ENCODE results near the gene P2RY2. TPM values are rescaled to one million over a fixed set of nuclear protein-coding genes. Genes with fewer than 3 reads are reported as not detected.

P2RY2 gene
- total and polyA plus RNA-seq, 2 of the 8 experiments (the other 6 are each of a cell fraction or from before 2014, with no cell fraction given): 1.0 to 1.5 TPM

DNA sequence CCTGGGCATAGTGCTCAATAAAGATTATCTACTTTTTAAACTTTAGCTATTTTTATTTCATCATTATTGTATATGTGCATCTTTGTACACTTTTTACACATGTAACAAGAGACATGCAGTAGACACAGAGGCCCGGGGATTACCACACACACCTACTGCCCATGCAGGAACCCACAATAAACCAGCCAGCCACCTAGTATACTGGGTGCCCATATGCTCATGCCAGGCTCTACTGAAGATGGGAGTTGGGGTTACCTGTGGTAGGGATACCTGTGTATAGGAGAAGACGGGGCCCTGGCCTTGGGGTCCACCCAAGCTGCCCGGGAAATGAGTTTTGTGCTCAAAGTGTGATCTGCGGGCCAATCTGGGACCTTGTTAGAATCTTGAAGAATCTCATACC lies 31.2 kb upstream of the P2RY2 start:
- Histone ChIP-seq H3K27me3 (replicated peaks in 1 of 4; ENCODE audit: control insufficient read depth in 3 of 4, extremely low read depth in 1 of 4, insufficient read depth in 3 of 4, low read length in 3 of 4) (no peaks in the 10 kb centered on the region), H2BK20ac (ENCODE audit: low read length) (no peak overlapping the region), H3K4me3 (ENCODE audit: extremely low read depth in 1 of 4, insufficient read depth in 2 of 4, low read depth in 3 of 4, low read length in 4 of 4) (no peak overlapping the region), H3K4me1 (replicated peaks in 1 of 4; ENCODE audit: control insufficient read depth in 3 of 4, insufficient read depth in 4 of 4, low read length in 3 of 4) (no peaks in the 10 kb centered on the region), H3K14ac (ENCODE audit: insufficient read length) (no peak overlapping the region), H2BK12ac (ENCODE audit: low read depth, low read length) (no peak overlapping the region), H3K9ac (replicated peaks in 1 of 4; ENCODE audit: extremely low read depth in 1 of 4, low read depth in 3 of 4, low read length in 3 of 4) (no peak overlapping the region), H3K79me1 (ENCODE audit: low read depth, low read length) (no peaks in the 10 kb centered on the region), H3K18ac (ENCODE audit: extremely low read depth, low read length) (no peak overlapping the region), H4K5ac (ENCODE audit: insufficient read length, low read depth, low read length) (no peak overlapping the region), H3K27ac (ENCODE audit: low read depth, low read length) (no peak overlapping the region), H3K4ac (replicated peaks; ENCODE audit: insufficient read length, low read depth, low read length) (no peak overlapping the region), H4K8ac (ENCODE audit: extremely low read depth, insufficient read depth, low read length) (no peak overlapping the region; the same call in 1 of the 2 replicates), H3K36me3 (ENCODE audit: control insufficient read depth in 2 of 4, insufficient read depth in 4 of 4, low read length in 3 of 4) (no peaks in the 10 kb centered on the region), H2AK5ac (ENCODE audit: low read depth, low read length) (no peak overlapping the region), H4K91ac (replicated peaks; ENCODE audit: insufficient read length, low read length) (no peak overlapping the region), H4K20me1 (replicated peaks in 1 of 2; ENCODE audit: control insufficient read depth in 1 of 2, insufficient read depth in 2 of 2, low read length in 2 of 2) (no peaks in the 10 kb centered on the region), H2BK15ac (ENCODE audit: low read length) (no peak overlapping the region), H3K4me2 (ENCODE audit: insufficient read depth in 1 of 2, low read depth in 2 of 2, low read length in 2 of 2) (no peak overlapping the region), H3K23me2 (ENCODE audit: low read depth, low read length) (no peaks in the 10 kb centered on the region), H3K79me2 (ENCODE audit: control insufficient read depth in 1 of 2, insufficient read depth in 2 of 2, low read length in 2 of 2) (no peaks in the 10 kb centered on the region), H3K23ac (ENCODE audit: insufficient read length) (no peak overlapping the region), H2AFZ (ENCODE audit: low read length) (no peak overlapping the region), H3K56ac (replicated peaks; ENCODE audit: insufficient read length, low read depth, low read length) (no peak overlapping the region), H2BK5ac (ENCODE audit: low read depth, low read length) (no peak overlapping the region), H3K9me3 (ENCODE audit: insufficient read depth in 2 of 2, low read depth in 1 of 2, low read length in 1 of 2) (no peaks in the 10 kb centered on the region), H2BK120ac (replicated peaks; ENCODE audit: low read depth, low read length) (no peak overlapping the region)
- POLR2A ChIA-PET (ENCODE audit: partially characterized antibody): interaction anchor here (1.4 kb wide), 1 partner anchor 32 kb away, joined by 3 read pairs; no protein-coding TSS in a partner anchor
- 58% methylated on average over 4 of the region's 4 CpGs; no CpG with 5 or more reads in 1 of the 2 experiments for WGBS, 2 experiments (ENCODE audit: extremely low coverage in 1 of 2, insufficient coverage in 1 of 2, insufficient read length in 1 of 2, insufficient replicate concordance in 2 of 2, low coverage in 1 of 2, low lambda C conversion rate in 2 of 2, missing lambda C conversion rate in 1 of 2)
- FAIRE-seq (no peak), DNase-seq (ENCODE audit: low read depth in 1 of 2, low spot score in 2 of 2) (no peak)
- CTCF ChIA-PET (ENCODE audit: partially characterized antibody): interaction anchor here (0.9 to 14.5 kb wide), 22 partner anchors 8 to 462 kb away, joined by 3 to 451 read pairs (median 7); no protein-coding TSS in a partner anchor
- no peak for TF ChIP-seq CTBP2 (IDR thresholded peaks at IDR 0.05; ENCODE audit: borderline replicate concordance, insufficient read depth, insufficient read length, low read length)
- no peak for TF ChIP-seq TAF7 (optimal IDR thresholded peaks at IDR 0.05; ENCODE audit: borderline replicate concordance, low read depth, low read length)
- TF ChIP-seq CBX5 (IDR thresholded peaks at IDR 0.05; ENCODE audit: low read depth, low read length): no peak
- no peak for TF ChIP-seq CHD1 (IDR thresholded peaks at IDR 0.05; ENCODE audit: low read depth, low read length)
- TF ChIP-seq BRCA1 (IDR thresholded peaks at IDR 0.05; ENCODE audit: low read depth, low read length): no peak
- TF ChIP-seq, protein P1, sequence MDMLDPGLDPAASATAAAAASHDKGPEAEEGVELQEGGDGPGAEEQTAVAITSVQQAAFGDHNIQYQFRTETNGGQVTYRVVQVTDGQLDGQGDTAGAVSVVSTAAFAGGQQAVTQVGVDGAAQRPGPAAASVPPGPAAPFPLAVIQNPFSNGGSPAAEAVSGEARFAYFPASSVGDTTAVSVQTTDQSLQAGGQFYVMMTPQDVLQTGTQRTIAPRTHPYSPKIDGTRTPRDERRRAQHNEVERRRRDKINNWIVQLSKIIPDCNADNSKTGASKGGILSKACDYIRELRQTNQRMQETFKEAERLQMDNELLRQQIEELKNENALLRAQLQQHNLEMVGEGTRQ (IDR thresholded peaks at IDR 0.05; ENCODE audit: low read length): no peak
- TF ChIP-seq, protein P2, sequence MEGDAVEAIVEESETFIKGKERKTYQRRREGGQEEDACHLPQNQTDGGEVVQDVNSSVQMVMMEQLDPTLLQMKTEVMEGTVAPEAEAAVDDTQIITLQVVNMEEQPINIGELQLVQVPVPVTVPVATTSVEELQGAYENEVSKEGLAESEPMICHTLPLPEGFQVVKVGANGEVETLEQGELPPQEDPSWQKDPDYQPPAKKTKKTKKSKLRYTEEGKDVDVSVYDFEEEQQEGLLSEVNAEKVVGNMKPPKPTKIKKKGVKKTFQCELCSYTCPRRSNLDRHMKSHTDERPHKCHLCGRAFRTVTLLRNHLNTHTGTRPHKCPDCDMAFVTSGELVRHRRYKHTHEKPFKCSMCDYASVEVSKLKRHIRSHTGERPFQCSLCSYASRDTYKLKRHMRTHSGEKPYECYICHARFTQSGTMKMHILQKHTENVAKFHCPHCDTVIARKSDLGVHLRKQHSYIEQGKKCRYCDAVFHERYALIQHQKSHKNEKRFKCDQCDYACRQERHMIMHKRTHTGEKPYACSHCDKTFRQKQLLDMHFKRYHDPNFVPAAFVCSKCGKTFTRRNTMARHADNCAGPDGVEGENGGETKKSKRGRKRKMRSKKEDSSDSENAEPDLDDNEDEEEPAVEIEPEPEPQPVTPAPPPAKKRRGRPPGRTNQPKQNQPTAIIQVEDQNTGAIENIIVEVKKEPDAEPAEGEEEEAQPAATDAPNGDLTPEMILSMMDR (IDR thresholded peaks at IDR 0.05; ENCODE audit: control extremely low read depth in 1 of 3, insufficient read depth in 1 of 3, low read depth in 1 of 3, low read length in 3 of 3): no peak
- no peak for TF ChIP-seq TEAD4 (IDR thresholded peaks at IDR 0.05; ENCODE audit: low read depth, low read length)
- TF ChIP-seq TAF1 (IDR thresholded peaks at IDR 0.05; ENCODE audit: low read depth, low read length): no peak
- TF ChIP-seq RAD21 (IDR thresholded peaks at IDR 0.05 in 1 of 2, conservative IDR thresholded peaks at IDR 0.05 in 1 of 2; ENCODE audit: low read depth in 2 of 2, low read length in 2 of 2): no peak
